ENCODE results near the gene HOXD13. TPM values are rescaled to one million over a fixed set of nuclear protein-coding genes. Genes with fewer than 3 reads are reported as not detected.

The HOXD13 gene
- total and polyA plus RNA-seq, 5 experiments from 2014 or later, result not detected

- H3K27me3 Mint-ChIP-seq, result peaks cover 70 to 95% (median 82%) of the 10 kb centered on the region in 5 donors
- H3K27ac Mint-ChIP-seq, result no peak overlapping the region
- DNase-seq (no peak), ATAC-seq (no peak)
- peaks cover 8 to 20% (median 10%) of the 10 kb centered on the region in 4 donors for H3K4me1 Mint-ChIP-seq
- peaks cover 7 to 56% (median 31%) of the 10 kb centered on the region in 9 donors for H3K9me3 Mint-ChIP-seq
- peaks cover 13 to 50% (median 17%) of the 10 kb centered on the region in 3 donors for H3K36me3 Mint-ChIP-seq
- no peak overlapping the region for H3K4me3 Mint-ChIP-seq
- POLR2A ChIA-PET, result interaction anchor here (0.6 kb wide), 1 partner anchor 30 kb away, joined by 3 read pairs; no protein-coding TSS in a partner anchor
Observed at GRCh38 chr2:176074919-176075425, 17.5 kb upstream of the HOXD13 start.

DNA sequence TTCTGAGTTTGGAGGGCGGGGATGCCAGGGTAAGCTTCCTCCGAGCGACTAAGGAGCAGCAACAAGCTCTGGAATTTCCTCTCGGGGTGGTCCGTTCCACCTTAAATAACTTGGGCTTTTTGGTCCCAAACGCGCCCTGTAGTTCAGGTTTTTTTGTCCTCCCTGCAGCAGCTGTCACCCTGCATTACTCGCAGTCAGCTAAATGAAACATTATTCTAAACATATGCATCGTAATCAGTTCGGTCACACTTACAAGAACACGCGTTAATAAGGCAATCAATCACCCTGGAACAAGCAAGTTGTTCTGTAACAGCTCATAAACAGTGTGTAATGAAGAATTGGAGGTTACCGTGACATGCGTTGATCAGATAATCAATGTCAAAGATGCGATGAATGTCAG, 17.0 kb upstream of the HOXD13 start:
- H3K4me3 Mint-ChIP-seq, result no peak overlapping the region
- H3K27me3 Mint-ChIP-seq, result peaks cover 65 to 90% (median 77%) of the 10 kb centered on the region in 5 donors
- H3K4me1 Mint-ChIP-seq, result peaks cover 8 to 20% (median 10%) of the 10 kb centered on the region in 4 donors

GRCh38 chr2:176076063-176076462, 16.5 kb upstream of the HOXD13 start:
- no peak for ATAC-seq
- Mint-ChIP-seq H3K27me3 (peaks cover 62 to 87% (median 74%) of the 10 kb centered on the region in 5 donors), H3K4me3 (no peak overlapping the region), H3K36me3 (peaks cover 14 to 47% (median 15%) of the 10 kb centered on the region in 3 donors), H3K4me1 (peaks cover 9 to 20% (median 11%) of the 10 kb centered on the region in 4 donors), H3K27ac (peak overlapping the region in 1 of 10 donors; percentile 2), H3K9me3 (peaks cover 7 to 58% (median 31%) of the 10 kb centered on the region in 9 donors)
- POLR2A ChIA-PET, result no interaction called here
- DNase-seq, result no peak

More for the DNA sequence above, 17.0 kb upstream of the HOXD13 start:
- Mint-ChIP-seq H3K36me3 (peaks cover 13 to 50% (median 16%) of the 10 kb centered on the region in 3 donors), H3K9me3 (peaks cover 7 to 54% (median 31%) of the 10 kb centered on the region in 9 donors), H3K27ac (peak overlapping the region in 2 of 10 donors; percentile 9 to 57)
- DNase-seq (no peak), ATAC-seq (no peak)
- POLR2A ChIA-PET, result interaction anchor here (0.6 kb wide), 1 partner anchor 29 kb away, joined by 3 read pairs; no protein-coding TSS in a partner anchor

DNA sequence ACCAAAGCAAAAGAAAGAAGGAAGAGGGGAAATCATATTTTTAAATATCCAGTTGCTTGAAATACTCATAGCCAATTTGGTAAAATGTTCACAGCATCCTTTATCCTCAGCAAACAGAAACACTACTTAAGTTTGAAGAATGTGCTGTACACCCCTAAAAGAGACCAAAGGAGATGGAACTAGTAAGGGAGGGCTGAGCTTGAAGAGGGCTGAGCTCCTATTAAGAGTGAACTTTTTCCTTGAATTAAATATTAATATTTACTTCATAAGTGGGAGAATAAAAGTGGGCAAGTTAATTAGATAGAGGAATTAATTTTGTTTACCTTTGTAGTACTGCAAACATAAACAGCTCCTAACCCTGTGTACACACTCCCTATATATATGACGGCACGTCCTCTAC, 15.7 kb upstream of the HOXD13 start:
- POLR2A ChIA-PET, result no interaction called here
- Mint-ChIP-seq H3K4me3 (peak overlapping the region in 2 of 10 donors; percentile 3 to 9), H3K27ac (peak overlapping the region in 2 of 10 donors; percentile 2 to 66), H3K9me3 (peaks cover 7 to 65% (median 31%) of the 10 kb centered on the region in 9 donors), H3K36me3 (peaks cover 18 to 44% (median 18%) of the 10 kb centered on the region in 3 donors), H3K27me3 (peaks cover 59 to 87% (median 76%) of the 10 kb centered on the region in 5 donors), H3K4me1 (peaks cover 9 to 19% (median 13%) of the 10 kb centered on the region in 4 donors)
- no peak for ATAC-seq
- DNase-seq, result no peak

- DNase-seq, result peak in 2 of 10 donors; percentile 16 to 27
- POLR2A ChIA-PET, result no interaction called here
- H3K27me3 Mint-ChIP-seq, result peaks cover 43 to 85% (median 71%) of the 10 kb centered on the region in 5 donors
- H3K9me3 Mint-ChIP-seq, result peaks cover 7 to 72% (median 31%) of the 10 kb centered on the region in 9 donors
- H3K36me3 Mint-ChIP-seq, result peaks cover 18 to 39% (median 25%) of the 10 kb centered on the region in 3 donors
- H3K4me1 Mint-ChIP-seq, result peaks cover 6 to 16% (median 12%) of the 10 kb centered on the region in 4 donors
- peak overlapping the region; percentile 37 to 86 (median 66) for H3K4me3 Mint-ChIP-seq
- no peak for ATAC-seq
- H3K27ac Mint-ChIP-seq, result peak overlapping the region in 7 of 10 donors; percentile 15 to 94 (median 77)
Observed at GRCh38 chr2:176078541-176079284, 13.8 kb upstream of the HOXD13 start.

- Mint-ChIP-seq H3K9me3 (peaks cover 7 to 77% (median 31%) of the 10 kb centered on the region in 9 donors), H3K27ac (peak overlapping the region in 8 of 10 donors; percentile 15 to 94 (median 76)), H3K4me1 (peaks cover 6 to 16% (median 12%) of the 10 kb centered on the region in 4 donors), H3K4me3 (peak overlapping the region; percentile 50 to 86 (median 68)), H3K27me3 (peaks cover 45 to 85% (median 73%) of the 10 kb centered on the region in 5 donors), H3K36me3 (peaks cover 18 to 42% (median 26%) of the 10 kb centered on the region in 3 donors)
- ATAC-seq (peak in 1 of 2 donors; percentile 10), DNase-seq (peak in 2 of 10 donors; percentile 25 to 28)
- POLR2A ChIA-PET, result no interaction called here
Observed at GRCh38 chr2:176079285-176079830, 13.2 kb upstream of the HOXD13 start.

DNA sequence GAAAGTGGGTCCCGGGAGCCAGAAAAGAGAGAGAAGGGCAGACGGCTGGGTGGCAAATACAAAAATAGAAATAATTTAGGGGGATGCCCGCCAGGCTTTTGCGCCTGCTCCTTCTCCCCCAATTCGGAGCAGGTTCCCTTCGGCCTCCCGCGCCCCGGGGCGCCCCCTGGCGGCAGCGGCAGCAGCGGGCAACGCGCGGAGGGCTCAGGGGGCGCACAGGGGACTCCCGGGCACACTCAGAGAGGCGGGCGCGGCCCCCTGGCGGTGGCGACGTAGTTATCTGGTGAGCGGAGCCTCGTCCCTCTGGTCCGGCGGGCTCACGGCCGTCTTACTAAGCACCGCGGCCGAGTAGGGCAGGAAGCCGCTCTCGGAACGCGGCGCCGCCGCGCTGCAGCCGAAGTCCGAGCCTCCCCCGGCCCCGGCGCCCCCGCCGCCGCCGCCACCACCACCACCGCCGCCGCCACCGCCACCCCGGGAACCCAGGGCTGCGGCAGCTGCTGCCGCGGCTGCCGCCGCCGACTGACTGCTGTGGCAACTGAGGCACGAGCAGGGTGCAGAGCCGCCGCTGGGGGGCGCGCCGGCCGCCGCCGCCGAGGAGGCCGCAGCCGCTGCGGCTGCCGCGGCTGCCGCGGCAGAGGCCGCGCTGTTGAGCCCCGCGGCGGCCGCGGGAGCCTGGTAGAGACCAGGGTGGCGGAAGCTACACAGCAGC, 12.5 kb upstream of the HOXD13 start:
- peaks cover 7 to 81% (median 31%) of the 10 kb centered on the region in 9 donors for H3K9me3 Mint-ChIP-seq
- peaks cover 7 to 16% (median 12%) of the 10 kb centered on the region in 4 donors for H3K4me1 Mint-ChIP-seq
- H3K27ac Mint-ChIP-seq, result peak overlapping the region in 2 of 10 donors; percentile 94
- peaks cover 46 to 85% (median 73%) of the 10 kb centered on the region in 5 donors for H3K27me3 Mint-ChIP-seq
- DNase-seq (peak in 2 of 10 donors; percentile 5 to 23), ATAC-seq (peak in 1 of 2 donors; percentile 37)
- POLR2A ChIA-PET, result interaction anchor here (0.6 kb wide), 1 partner anchor 17 kb away, joined by 3 read pairs; no protein-coding TSS in a partner anchor
- H3K36me3 Mint-ChIP-seq, result peaks cover 16 to 39% (median 32%) of the 10 kb centered on the region in 3 donors
- peak overlapping the region; percentile 50 to 86 (median 68) for H3K4me3 Mint-ChIP-seq

- no peak for DNase-seq
- Mint-ChIP-seq H3K4me1 (peaks cover 7 to 16% (median 12%) of the 10 kb centered on the region in 4 donors), H3K36me3 (peaks cover 12 to 34% (median 33%) of the 10 kb centered on the region in 3 donors), H3K27ac (peak overlapping the region in 5 of 10 donors; percentile 20 to 93 (median 76)), H3K4me3 (peak overlapping the region; percentile 11 to 82 (median 55)), H3K27me3 (peaks cover 40 to 85% (median 70%) of the 10 kb centered on the region in 5 donors), H3K9me3 (peaks cover 7 to 81% (median 26%) of the 10 kb centered on the region in 9 donors)
- ATAC-seq, result peak; percentile 16 to 25
- POLR2A ChIA-PET, result interaction anchor here (0.6 kb wide), 1 partner anchor 16 kb away, joined by 3 read pairs; no protein-coding TSS in a partner anchor
Observed at GRCh38 chr2:176080540-176081375, 11.8 kb upstream of the HOXD13 start.

DNA sequence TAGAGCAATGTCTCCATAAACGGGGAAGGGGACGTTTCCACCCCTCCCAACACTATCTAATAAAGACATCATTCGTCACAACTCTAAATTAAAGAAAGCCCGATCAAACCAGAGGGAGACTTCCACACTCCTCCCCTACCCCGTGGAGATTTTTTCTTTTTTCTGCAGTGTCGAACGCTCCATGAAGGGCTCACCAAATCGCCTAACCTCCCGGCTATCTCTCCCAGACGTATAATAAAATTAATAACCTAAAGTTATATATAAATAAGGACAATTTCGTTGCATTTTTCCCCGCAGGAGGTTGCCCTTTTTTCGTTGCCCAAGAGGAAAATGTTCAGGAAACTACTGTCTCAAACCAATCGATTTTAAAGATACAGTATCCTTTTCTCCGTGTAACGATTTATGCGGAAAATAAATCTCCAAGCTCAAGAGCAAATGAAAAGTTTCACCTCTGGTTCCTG, 11.1 kb upstream of the HOXD13 start:
- POLR2A ChIA-PET, result no interaction called here
- Mint-ChIP-seq H3K9me3 (peaks cover 7 to 77% (median 26%) of the 10 kb centered on the region in 9 donors), H3K4me1 (peaks cover 9 to 16% (median 13%) of the 10 kb centered on the region in 4 donors), H3K27me3 (peaks cover 38 to 85% (median 68%) of the 10 kb centered on the region in 5 donors), H3K36me3 (peaks cover 12 to 33% (median 27%) of the 10 kb centered on the region in 3 donors), H3K27ac (peak overlapping the region in 5 of 10 donors; percentile 44 to 93 (median 76)), H3K4me3 (peak overlapping the region; percentile 11 to 82 (median 55))
- no peak for DNase-seq
- no peak for ATAC-seq

DNA sequence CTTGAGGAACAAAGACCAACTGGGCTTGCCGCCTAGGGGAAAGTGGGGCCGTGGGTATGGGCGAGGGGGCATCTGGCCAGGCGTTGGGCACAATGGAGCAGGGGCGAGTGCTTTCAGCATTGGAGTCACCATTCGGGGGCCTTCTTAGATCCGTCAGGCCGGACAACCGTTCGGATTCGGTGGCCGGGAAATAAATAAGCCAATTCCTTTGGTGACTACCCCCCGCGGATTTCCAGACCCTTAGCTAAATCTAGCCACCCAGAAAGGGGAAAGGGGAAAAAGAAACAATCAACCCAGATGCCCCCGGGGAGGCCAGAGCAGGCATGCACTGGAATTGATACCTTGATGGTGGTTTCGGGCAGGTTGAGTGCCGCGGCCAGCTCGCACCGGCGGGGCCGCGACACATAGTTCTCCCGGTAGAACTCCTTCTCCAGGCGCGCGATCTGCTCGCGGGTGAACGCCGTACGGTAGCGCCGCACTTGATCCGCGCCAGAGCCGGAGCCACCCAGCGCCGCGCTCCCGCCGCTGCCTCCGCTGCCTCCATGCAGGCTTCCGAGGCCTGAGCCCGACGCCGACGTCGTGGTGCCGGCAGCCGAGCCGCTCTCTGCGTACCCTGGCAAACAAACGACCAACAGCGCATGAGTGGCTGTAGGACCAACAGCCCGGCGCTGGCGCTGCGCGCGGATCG, 10.5 kb upstream of the HOXD13 start:
- H3K27ac Mint-ChIP-seq, result peak overlapping the region in 4 of 10 donors; percentile 44 to 93 (median 79)
- DNase-seq (peak in 1 of 10 donors; percentile 34), ATAC-seq (no peak)
- H3K9me3 Mint-ChIP-seq, result peaks cover 7 to 77% (median 28%) of the 10 kb centered on the region in 9 donors
- peaks cover 12 to 33% (median 29%) of the 10 kb centered on the region in 3 donors for H3K36me3 Mint-ChIP-seq
- peaks cover 10 to 16% (median 13%) of the 10 kb centered on the region in 4 donors for H3K4me1 Mint-ChIP-seq
- H3K27me3 Mint-ChIP-seq, result peaks cover 40 to 85% (median 69%) of the 10 kb centered on the region in 5 donors
- POLR2A ChIA-PET, result interaction anchor here (0.8 to 1.5 kb wide), 3 partner anchors 12 to 31 kb away, joined by 3 to 4 read pairs (median 4); no protein-coding TSS in a partner anchor
- peak overlapping the region in 7 of 10 donors; percentile 11 to 82 (median 65) for H3K4me3 Mint-ChIP-seq
